SK-N-DZ (cell line): ENCODE results near the gene MORN5.

Experiments used
- DNase-seq: peaks from one replicate; pipeline ENCODE4 v3.0.0-alpha.2; 2015; ENCODE audit warnings: low spot score

Gene MORN5

GRCh38 chr9:122124528-122124927 is 35.2 kb upstream of the MORN5 start:
- no peak for DNase-seq

GRCh38 chr9:122125158-122125508 is 34.6 kb upstream of the MORN5 start:
- peak; percentile 74 for DNase-seq

GRCh38 chr9:122125509-122126330 is 34.0 kb upstream of the MORN5 start:
- peak; percentile 32 for DNase-seq

GRCh38 chr9:122126331-122127261 is 33.1 kb upstream of the MORN5 start:
- no peak for DNase-seq

GRCh38 chr9:122127396-122127798 is 32.3 kb upstream of the MORN5 start:
- no peak for DNase-seq

- no peak for DNase-seq
Measured at GRCh38 chr9:122128007-122128968, 31.4 kb upstream of the MORN5 start.

GRCh38 chr9:122128969-122129343 is 30.8 kb upstream of the MORN5 start:
- no peak for DNase-seq

- DNase-seq = no peak
Measured at GRCh38 chr9:122129969-122130368, 29.7 kb upstream of the MORN5 start.

GRCh38 chr9:122130837-122131236 is 28.9 kb upstream of the MORN5 start:
- DNase-seq = no peak

DNA sequence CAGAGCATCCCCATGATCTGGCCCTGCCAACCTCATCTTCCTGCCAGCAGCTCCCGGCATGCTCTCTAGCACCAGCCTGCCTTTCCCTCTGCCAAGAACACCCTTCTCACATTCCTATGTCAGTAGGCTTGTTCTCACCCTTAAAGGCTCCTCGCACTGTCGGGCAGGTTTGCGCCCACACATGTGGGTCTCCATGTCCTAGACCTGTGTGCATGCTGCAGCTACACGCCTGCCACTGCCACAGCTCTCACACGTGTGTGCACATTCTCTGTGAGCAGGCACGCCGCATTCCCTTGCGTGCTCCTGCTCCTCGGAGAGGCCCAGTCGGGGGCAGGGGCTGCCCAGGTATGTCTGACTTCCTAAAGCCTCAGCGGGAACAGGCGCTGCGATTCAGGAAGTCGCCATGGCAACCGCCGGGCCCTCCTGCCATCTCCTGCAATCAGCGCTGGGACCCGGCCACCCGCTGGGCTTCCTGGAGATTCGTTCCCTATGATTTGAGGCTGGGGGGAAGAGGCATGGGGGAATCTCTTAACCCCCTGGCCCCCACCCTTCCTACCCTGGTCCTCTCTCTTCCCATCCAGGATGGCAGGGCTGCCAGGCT is 28.2 kb upstream of the MORN5 start:
- peak; percentile 41 for DNase-seq

- DNase-seq = no peak
Measured at GRCh38 chr9:122132539-122132938, 27.2 kb upstream of the MORN5 start.

- DNase-seq = no peak
Measured at GRCh38 chr9:122133263-122133983, 26.3 kb upstream of the MORN5 start.

DNA sequence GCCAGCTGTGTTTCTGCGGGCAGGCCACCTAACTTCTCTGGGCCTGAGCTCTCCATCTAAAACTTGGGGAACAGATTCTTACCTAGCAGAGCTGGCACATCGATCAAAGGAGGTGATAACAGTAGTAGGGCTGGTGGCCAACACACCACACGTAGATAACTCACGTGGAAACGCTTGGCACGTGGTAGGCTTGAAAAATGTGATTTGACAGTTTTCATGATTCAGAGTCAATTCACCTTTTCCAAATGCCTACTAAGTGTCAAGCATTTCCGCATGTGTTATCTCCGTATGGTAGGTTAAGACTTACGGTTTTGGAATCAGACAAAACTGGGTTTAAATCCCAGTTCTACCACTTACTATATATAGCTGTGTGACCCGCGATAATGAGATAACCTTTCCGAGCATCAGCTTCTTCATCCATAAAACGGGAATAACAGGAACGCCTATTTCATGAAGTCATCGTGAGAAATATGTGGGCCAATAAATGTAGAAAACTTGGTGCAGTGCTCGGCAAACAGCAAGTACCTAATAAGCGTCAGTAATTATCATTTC is 25.6 kb upstream of the MORN5 start:
- no peak for DNase-seq

- DNase-seq = no peak
Measured at GRCh38 chr9:122134822-122135528, 24.7 kb upstream of the MORN5 start.

- no peak for DNase-seq
Measured at GRCh38 chr9:122135529-122135859, 24.2 kb upstream of the MORN5 start.

DNA sequence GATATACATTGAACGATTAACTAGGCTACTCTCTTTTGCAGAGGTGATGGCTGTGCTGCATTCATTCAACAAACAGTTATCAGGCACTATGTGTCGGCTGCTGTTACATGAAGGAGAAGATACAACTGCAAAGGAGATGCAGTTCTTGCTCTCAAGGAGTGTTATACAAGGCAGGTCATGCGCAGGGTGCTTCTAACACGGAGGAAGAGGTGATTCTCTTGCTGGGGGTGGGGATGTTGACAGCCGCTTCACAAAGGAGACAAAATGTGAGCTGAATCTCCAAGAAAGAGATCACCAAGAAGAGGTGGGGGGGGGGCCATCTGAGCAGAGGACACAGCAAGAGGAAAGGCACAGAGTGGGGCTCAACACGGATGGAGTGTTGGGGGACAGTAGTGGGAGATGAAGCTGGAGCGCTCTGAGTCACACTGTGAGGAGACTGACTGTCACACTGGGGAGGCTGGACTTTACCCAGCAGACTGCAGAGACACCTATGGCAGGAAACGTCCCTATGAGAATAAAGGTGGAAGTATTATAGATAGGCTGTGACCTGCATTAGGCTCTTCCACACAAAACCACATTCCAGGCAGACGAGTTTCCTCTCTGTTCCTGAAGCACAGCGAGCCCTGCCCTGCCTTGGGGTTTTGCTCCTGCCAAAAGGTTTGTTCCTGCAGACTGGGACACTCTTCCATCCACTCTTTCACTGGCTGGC is 21.0 kb upstream of the MORN5 start:
- DNase-seq = no peak

DNA sequence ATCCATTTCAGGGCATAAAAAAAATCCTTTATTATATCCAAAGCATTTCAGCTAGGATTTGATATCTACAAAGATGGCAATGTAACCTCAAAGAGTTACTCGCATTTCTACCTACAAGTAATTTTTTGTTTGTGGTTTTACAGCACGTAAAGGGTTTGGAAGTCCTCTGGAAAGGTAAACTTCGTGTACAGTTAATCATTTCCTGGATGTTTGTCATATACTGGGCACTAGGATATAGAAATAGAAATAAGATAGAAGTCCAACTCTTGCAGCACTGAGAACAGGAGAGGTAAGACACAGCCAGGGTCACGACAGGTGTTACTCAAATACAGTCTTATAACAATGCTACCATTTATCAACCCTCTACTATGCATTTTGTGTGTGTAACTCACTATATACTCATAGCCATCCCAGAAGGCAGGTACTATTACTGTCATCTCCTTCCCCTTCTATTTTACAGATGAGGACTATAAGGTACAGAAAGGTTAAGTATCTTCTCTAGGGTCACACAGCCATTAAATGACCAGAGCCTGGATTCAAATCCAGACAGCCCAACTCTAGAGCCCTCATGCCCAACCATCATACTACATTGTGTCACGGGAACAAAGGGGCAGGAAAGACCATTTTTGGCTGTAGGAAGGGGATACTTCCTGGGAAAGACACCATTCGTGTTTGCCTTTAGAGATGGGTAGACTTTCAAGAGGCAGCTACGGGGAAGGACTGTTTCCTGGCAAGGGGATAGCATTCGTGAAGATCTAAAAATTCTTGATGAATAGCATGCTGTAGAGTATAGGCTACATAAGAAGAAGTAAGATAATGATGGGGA is 19.1 kb upstream of the MORN5 start:
- DNase-seq = no peak

GRCh38 chr9:122141671-122142070 is 18.0 kb upstream of the MORN5 start:
- DNase-seq = no peak
